HG02981 (cell line): ENCODE results near the gene ATP4A.
A peak's percentile ranks its signal among the peaks of the same experiment; 100 is the strongest.

Source experiments
- ATAC-seq: cut with Tn5 transposase; IDR thresholded peaks from one replicate; pipeline ENCODE4 v1.9.1; 2021; ENCODE audit warnings: mild to moderate bottlenecking, moderate library complexity; ENCODE audit not compliant: unreplicated experiment

Gene ATP4A

DNA sequence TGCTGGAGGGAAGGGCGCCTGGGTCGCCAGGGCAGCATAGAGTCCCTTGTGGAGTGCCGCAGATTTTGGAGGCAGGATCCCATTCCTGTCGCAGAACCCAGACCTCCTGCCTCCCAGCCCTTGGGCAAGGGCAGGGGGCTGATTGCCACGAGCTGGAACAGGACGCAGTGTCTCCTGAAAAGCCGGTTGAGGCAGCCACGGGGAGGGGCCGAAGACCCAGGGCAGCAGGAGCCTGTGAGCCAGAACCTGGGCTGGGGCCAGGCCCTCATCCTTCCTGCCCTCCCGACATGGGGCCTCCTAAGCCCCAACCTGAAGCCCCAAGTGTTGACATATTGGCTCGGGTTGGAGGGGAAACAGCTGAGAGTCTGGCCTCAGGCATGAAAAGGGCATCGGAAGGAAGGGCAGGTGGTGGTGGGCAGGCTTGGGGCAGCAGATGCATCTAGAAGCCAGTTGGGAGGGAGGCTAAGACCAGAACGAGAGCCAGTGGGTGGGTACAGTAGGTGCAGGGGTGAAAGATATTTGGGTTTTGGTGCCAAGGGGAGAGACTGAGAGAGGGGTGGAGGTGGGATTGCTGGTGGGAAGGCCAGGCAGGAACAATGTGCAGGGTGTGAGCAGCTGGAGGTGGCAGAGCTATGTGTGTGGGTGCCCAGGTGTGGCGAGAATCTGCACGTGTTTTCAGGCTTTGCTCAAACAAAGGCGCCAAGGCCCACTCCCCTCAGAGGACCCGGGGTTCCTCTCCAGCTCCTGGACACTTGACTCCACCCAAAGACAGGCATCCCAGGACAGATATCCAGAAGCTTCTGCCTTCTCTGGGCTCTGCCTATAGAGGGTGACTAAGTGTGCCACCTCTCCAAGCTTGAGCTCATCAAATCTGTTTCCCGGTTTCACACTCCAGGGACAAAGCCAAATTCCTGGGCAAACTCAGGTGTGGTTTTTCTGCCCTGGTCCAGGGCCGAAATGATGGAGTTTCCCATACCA lies 33.9 kb downstream of the ATP4A start:
- ATAC-seq: no peak

DNA sequence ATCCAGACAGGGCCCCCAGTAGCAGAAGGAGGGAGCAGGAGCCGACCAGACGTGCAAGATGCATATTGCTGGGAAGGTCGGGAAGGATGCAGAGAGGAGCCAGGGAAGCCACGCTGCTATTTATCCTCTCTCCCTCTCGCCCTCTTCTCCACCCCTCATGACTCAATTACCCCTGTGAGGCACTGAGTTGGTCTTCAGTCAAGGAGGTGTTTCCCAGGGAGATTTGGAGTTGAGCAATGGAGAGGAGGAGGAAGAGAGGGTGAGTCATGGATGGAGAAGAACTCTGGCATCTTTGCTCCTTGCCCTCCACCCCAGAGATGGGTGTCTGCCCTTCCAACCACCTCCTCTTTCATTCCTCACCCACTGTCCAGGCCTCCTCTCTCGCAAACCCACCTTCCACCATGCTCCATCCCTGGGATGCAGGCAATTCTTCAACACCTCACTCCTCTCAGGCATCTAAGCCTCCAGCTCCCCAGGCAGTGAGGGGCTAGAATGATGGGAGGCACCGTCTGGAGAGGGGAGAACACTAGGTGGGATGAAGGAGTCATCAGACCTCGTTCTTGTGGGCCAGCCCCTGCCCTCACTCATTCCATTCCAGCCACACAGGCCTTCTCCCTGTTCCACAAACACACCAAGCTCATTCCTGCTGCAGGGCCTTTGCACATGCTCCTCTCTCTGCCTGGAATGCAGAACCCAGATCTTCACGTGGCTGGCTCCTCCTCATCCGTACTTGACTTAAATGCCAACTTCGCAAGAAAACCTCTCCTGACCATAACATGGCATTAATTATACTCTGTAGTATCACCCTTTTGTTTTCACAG lies 35.0 kb downstream of the ATP4A start, which contains the start of gene SBSN:
TSS of gene SBSN (minus strand) at position 94 of the 821 bp plus-strand sequence. CDS start at position 64, 30 bp downstream.
- no peak for ATAC-seq

DNA sequence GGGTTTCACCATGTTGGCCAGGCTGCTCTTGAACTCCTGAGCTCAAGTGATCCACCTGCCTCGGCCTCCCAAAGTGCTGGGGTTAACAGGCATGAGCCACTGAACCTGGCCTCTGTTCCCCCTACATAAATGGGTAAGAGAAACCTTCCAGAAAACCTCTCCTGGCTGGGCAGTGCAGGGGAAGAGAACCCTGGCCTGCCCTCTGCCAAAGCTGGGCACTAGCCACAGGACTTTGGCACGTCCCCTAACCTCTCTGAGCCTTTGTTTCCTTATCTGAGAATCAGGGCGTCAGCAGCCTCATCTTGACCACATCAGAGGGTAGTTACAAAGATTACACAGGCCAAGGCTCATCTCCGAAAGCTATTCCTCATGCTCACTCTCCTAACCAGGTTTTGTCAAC lies 37.6 kb downstream of the ATP4A start:
- no peak for ATAC-seq

DNA sequence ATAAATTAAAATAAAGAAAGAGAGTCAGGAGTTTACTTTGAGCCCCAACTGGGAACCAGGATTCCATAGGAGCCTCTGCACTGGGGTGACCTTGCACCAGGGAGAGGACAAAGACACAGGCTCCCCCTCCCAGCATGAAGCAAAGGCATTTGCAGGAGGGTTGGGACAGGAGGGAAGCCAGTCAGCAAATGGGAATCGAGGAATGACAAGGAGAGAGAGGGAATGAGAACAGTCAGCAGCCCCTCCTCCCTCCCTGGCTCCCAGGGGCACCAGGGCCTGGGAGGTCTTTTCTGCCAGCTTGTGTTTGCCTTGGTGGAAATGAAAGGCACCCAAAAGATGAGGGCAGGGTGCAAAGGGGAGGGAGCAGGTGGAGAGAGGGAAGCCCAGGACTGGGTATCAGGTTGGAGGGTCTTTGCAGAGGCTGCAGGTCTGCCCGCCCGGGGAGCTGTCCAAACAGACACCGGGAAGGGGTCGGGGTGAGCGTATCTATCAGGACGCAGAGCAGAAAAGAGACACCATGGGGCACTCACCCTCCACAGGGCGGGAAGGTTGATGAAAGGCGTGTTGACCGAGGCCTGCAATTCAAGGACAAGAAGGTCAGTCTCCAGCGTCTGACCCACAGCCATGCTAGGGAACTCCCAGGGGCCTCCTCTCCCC lies 39.1 kb downstream of the ATP4A start:
- no peak for ATAC-seq

DNA sequence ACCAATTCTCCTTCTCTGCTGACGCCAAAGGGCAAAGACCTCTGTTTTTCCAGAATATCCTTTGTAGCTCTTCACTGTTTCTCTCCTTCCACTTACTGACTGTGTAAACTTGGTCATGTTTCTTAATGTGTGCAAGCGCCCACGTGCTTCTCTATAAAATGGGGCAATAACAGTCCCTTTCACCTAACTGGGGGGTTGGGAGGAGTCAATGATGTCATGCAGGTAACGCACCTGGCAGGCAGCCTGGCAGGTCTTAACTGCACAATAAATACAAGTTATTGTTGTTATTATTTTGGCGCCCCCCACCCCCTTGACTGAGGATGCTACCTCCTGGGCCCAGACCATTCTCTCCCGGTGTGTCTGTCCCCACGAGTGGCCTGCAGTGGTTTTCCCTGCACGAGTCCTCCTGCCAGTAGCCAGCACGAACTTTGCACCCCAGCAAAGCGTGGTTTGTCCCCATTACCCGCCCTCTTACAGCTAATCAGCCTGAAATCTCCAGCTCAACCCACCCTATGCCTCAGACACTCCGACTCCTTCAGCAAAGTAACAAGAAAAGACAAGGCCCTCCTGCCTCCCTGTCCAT lies 40.6 kb downstream of the ATP4A start:
- no peak for ATAC-seq

DNA sequence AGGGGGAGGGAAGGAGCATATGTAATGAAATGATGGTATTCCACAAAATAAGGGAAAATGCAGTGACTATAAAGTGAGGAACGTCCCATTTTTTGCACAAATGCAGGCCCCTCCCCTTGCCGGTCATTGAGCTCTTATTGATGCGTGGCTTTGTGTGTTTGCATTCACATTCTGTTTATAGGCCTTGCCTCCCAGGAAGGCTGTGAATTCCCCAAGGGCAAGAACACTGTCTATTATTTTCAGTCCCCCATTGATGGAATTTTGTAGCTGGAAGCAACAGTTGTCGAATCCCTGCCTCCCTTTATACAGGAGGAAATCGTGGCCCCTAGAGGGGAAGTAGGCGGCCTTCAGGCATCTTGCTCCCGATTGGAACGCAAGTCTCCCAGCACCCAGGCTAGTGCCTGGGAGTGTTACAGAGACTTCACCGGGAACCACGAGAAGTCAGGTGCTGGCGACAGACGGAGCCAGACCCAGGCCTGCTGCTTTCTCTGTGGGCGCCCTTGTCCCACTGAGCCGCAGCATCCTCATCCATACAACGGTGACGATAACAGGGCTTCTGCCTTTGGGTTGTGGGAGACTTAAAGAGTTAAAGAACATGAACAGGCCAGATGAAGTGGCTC lies 42.2 kb downstream of the ATP4A start:
- no peak for ATAC-seq

DNA sequence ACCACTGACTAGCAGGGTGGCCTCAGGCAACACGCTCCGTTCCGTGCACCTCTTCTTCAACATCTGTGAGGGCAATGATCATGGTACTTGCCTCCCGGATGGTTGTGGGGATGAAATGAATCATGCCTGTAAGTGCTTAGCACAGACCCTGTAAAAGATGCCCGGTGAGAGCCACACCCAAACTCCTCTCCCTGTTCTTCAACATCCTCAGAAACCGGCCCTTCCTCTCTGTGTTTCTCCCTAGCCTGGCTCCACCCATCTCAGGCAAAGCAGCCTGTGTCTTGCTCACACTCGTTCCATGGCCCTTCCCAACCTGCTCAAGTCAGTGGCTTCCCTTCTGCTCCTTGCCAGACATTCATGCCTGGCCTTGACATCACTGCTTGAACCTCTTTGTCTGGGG lies 44.2 kb downstream of the ATP4A start:
- no peak for ATAC-seq

DNA sequence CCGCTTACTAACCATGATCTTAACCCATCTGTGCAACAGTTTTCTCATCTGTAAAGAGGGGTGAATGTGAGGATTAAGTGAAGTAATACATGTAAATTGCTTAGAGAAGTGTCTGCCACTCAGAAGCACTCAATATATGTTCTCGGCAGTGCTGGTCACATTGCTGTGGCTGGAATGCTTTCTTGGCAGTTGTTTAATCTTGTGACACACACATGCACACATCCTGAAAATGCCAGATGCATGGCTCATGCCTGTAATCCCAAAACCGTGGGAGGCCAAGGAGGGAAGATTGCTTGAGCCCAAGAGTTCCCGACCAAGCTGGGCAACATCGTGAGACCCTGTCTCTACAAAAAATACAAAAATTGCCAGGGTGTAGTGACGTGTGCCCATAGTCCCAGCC lies 45.1 kb downstream of the ATP4A start:
- ATAC-seq: no peak

DNA sequence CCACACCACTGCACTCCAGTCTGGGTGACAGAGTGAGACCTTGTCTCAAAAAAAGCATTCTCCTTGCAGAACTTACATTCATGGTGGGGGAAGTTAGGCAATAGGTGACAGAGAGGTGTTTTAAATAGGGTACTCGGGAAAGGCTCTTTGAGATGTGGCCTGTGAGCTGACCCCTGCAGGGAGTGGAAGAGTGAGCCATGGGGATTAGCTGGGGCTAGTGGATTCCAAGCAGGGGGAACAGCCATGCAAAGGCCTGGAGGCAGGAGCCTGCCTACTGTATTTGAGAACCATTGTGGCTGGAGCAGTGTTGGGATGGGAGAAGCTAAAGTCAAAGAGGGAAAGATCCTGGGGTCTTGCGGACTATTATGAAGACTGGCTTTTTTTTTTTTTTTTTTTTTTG lies 46.1 kb downstream of the ATP4A start:
- no peak for ATAC-seq

DNA sequence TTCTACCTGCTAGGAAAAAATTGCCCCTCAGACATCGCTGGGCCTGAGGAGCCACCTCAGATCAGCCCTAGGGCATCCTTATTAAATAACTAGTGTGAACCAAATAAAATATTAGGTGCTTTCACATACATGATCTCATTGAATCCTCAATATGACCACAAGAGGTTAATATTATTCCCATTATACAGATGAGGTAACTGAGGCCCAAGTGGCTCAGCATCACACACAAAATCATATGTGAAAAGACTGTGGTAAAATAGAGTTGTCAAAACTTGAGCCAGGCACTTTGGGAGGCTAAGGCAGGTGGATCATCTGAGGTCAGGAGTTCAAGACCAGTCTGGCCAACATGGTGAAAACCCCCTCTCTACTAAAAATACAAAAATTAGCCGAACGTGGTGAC lies 47.1 kb downstream of the ATP4A start:
- no peak for ATAC-seq

DNA sequence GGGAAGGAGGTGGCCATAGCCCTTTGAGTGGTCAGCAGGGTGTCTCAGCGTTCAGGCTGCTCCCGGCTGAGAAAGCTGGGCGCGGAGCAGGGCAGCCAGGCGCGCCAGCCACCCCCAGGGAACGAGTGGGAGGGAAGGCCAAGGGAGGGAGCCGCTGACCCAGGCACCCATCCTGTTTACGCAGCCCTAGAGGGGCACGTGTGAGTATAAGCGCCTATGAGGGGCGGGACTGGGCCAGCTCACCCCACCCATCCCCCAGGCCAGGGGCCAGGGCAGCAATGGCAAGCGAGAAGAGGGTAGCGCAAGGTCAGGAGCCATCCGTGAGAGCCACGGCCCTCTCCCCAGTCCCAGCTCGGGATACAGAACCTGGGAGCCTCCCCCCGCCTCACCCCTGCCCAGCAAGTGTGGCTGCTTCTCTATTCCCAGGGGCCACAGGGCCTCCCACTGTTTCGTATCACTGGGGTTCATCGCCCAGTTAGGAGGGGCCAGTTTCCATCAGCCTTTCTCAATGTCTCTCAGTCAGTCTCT lies 49.1 kb downstream of the ATP4A start:
- no peak for ATAC-seq

DNA sequence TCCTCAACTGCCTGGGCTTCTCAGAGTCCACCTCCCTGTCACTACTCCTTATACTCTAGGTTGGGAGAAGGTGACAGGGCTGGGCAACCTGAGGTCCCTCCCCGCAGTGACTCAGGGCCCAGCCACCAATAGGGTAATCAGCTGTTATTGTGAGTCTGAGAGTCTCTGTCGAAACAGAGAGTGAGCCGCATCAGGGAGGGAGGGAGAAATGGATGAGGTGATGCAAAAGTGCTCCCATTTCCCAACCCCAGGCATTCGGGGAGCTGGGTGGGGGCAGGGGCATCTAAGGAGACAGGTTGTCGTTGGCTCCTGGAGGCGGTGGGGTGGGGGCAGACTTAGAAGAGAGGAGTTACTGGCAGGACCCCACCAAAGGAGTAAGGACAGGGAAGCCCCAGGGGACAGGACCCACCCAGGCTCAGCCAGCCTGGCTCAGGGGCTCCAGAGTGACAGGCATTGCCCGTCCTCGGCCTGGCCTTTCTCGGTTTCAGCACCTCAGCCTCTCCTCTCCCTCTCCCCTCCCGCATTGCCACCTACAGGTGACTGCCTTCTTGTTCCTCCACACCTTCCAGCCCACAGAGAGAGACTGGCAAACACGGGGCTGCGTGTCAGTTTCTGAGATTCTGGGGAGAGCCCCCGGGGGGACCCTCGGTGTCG lies 49.7 kb downstream of the ATP4A start, which contains the start of gene DMKN:
TSS of gene DMKN (minus strand) at position 22 of the 654 bp plus-strand sequence. CDS start 174 bp downstream, outside the sequence.
- no peak for ATAC-seq

DNA sequence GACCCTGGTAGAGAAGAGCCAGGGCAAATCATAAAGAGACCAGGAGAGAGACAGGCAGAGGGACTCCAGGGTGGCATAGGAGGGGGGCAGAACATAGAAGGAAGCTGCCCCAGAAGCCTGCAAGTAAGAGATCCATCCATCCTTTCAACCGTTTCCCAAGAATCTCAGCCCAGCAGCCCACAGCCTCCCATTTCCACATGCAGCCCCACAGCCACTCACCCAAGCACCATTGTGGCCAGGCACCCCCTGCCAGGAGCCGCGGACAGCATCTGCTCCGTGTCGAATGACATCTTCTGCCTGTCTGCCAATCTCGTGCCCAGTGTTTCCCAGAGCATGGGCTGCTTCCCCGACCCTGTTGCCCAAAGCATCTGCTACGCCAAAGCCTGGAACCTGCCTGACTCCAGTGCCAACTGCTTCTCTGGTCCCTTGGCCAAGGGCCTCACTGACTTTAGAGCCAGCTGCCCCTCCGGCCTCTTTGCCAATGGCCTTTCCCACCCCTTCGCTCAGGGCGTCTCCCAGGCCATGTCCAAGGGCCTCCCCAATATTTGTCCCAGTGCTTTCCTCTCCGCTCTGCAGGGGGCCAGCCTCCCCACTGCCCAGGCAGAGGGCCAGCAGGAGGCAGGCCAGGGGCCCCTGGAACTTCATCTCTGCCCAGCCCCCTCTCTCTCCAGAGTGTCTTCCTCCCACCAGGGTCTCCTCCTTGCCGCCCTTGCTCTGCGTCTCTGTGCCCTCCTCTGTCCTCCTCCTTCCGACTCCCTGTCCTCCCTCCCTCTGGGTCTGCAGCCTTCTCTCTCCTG lies 50.4 kb downstream of the ATP4A start:
- ATAC-seq: no peak

DNA sequence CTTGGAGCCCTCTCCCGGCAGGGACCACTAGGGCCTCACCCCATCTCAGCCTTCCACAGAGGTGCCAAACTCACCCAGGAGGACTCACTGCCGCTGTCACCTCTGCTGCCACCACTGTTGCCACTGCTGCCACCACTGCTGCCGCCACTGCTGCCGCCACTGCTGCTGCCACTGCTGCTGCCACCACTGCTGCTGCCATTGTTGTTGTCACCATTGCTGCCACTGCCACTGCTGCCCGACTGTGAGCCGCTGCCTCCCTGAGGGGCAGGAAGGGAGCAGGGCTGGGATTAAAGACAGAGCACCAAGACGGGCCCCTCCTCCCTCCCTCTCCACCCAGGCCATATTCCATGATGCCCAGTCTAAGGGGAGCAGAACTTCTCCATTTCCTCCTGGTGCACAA lies 52.1 kb downstream of the ATP4A start:
- no peak for ATAC-seq

DNA sequence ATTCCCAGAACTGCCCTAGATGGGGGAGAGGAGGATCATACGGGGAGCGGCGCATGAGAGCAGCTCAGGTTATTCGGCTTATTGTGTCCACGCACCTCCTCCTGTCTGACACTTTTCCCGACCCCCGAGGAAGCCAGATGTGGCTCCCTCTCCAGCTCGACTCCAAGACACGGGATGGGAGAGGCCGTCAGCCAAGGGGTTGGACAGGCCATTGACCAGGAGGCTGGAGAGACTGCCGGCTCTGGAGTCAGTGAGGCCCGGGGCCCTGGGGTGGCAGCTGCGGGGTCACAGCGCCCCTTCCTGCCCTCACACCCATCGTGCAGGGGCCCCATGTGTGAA lies 52.9 kb downstream of the ATP4A start:
- ATAC-seq: no peak

DNA sequence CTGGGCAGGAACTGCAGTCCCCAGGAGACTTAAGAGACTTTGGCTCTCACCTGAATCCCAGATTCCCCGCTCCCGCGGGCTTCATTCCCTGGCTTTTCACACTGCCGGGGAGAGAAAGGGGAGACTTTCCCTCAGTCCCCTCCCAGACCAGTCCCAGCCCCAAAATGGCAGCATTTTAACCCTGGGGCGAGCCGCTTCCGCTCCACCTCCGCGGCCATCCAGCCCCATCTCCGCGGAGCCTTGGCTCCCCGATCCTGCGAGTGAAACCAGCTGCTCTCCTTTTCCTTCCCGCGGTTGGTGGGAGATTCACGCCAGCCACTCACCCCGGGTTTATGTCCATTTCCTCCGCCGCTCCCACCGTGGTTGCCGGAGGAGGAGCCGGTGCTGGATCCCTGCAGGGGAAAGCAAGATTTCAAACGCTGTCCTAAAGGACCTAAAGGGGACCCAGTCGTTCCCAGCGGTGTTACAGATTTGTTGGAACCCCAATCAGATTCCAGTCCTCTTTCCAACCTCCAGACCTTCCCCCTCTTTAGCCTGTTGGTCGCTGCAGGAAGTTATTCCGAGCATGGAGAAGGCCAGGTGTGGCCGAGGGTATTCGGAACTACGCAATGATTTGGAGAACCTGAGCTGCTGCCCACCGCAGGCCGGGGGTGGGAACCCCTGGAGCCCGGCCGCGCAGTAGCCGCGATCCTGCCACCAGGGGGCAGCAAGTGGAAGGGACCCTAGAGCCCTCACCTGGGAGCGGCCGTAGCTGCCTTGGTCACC lies 53.4 kb downstream of the ATP4A start:
- ATAC-seq: peak; percentile 61

DNA sequence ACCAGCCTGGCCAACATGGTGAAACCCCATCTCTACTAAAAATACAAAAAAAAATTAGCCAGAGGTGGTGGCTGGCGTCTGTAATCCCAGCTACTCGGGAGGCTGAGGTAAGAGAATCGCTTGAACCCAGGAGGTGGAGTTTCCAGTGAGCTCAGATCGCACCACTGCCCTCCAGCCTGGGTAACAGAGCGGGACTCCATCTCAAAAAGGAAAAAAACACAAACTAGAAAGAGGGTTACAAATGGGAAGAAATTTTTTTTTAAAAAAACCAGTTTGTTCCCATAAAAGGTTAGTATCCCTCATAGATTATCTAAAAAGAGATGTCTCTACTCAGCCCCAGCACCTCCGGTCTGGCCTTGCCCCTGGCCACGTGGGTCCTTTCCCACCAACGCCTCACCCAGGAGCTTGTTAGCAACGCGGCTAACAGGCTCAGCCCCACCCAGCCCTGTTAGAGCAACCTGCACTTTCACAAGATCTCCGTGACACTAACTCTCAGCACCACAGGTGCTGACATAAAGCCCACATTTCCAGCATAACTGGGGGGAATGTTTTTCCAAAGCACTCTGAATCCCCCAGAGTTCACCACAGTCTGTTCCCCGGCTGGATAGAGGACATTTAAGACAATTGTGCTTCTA lies 54.3 kb downstream of the ATP4A start:
- no peak for ATAC-seq

DNA sequence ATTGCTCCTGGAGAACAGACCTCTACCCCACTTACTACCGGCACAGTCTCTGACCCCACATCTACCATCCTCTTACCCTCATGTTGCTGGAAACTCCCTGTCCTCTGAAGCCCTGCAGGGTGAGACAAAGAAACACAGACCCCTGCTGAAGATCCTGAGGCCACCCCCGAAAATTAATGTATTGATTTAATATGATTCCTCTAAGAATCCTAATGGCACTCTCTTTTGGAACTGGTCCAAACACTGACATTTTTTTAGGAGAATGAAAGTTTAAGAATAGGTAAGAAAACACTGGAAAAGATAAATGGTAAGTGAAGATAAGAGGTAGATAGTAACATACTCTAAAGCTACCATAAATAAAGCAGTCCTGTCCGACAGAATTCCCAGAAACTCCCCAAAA lies 55.3 kb downstream of the ATP4A start:
- no peak for ATAC-seq
